GM12872 (cell line): ENCODE results near the gene FOXA2.

ENCODE experiments used
- TF ChIP-seq, protein P1 (sequence below): IDR thresholded peaks from 3 replicates; pipeline ENCODE4 v1.5.1; 2011; ENCODE audit warnings: low read depth, mild to moderate bottlenecking, low read length, moderate library complexity; ENCODE audit not compliant: insufficient read depth

The FOXA2 gene

DNA sequence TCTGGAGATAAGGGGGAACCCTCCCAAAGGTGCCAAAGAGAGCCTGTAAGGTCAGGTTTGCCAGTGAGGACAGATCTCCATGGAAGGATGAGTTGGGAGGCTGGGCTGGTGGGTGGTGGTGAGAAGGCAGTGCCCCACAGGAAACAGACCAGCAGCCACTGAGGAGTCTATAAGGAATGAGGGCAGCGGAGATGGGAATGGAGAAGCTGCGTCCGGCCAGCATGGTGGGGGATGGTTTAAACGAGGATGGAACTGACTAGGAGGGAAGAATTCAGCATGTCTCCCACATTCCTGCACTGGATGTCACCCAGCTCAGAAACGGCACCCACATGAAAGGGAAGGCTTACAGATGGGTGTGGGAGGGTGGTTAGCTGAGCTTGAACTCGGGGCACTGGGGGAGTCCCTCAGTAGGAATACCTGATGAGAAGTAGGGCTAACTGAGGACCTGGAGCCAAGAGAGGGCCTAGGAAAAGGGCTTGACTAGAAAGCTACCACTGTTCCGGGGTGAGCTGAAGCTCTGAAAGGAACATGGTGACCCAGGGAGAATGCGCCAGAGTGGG lies 53.2 kb downstream of the FOXA2 start:
- TF ChIP-seq, protein P1, sequence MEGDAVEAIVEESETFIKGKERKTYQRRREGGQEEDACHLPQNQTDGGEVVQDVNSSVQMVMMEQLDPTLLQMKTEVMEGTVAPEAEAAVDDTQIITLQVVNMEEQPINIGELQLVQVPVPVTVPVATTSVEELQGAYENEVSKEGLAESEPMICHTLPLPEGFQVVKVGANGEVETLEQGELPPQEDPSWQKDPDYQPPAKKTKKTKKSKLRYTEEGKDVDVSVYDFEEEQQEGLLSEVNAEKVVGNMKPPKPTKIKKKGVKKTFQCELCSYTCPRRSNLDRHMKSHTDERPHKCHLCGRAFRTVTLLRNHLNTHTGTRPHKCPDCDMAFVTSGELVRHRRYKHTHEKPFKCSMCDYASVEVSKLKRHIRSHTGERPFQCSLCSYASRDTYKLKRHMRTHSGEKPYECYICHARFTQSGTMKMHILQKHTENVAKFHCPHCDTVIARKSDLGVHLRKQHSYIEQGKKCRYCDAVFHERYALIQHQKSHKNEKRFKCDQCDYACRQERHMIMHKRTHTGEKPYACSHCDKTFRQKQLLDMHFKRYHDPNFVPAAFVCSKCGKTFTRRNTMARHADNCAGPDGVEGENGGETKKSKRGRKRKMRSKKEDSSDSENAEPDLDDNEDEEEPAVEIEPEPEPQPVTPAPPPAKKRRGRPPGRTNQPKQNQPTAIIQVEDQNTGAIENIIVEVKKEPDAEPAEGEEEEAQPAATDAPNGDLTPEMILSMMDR = no peak
